HG03457 (cell line): ENCODE measurements around the gene UCK1.
A peak's percentile ranks its signal among the peaks of the same experiment; 100 is the strongest.
"Not testable (repeated sequence)": the region's sequence is repeated elsewhere in the genome, so short reads cannot be mapped to it uniquely, and the experiment has no call there.

ENCODE experiments used
- ATAC-seq: cut with Tn5 transposase; IDR thresholded peaks from one replicate; pipeline ENCODE4 v1.9.1; 2021; ENCODE audit warnings: moderate number of reproducible peaks; ENCODE audit not compliant: unreplicated experiment

The UCK1 gene

DNA sequence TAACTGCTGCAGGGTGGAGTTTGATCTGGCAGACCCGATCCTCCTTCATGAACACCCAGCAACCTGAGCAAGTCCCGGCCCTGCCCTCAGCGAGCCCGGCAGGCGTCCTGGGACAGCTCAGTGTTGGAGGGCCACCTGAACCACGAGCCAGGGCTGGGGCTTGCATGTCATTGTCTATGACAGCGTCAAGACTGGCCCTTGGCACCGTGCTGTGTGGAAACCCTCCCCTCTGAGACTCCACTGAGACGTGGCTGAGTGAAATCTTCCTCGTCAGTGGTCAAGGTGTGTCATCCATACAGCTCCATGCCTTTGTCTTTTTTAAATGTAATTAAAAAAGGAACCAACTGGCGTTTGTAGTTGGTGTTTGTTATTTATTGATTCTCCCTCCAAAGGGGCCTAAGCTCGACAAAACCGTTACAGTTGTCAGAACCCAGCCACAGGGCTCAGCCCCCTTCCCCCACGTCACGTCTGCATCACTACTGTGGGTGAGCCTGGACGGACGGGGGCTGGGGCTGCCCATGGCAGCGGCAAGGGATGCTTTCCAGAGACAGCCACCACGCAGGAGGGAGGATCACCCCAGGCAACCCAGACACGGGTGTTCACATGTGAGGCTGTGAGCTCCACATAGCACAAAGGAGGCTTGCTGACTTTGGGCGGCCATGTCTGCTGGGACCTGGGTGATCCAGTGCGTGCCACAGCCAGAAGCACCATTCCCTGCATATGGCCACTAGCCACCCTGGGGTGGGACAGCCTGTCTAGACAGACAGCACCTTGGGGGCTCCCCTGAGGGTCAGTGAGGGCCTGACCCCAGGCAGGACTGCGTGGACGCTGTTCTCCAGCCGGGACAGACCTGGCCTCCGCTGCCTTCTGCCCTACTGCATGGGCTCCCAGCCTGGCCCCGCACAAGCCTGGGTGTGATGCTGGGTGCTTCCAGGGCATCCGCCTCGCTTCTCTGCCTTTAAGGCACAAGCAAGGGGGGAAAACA, 7.3 kb downstream of the UCK1 start:
- no peak for ATAC-seq

DNA sequence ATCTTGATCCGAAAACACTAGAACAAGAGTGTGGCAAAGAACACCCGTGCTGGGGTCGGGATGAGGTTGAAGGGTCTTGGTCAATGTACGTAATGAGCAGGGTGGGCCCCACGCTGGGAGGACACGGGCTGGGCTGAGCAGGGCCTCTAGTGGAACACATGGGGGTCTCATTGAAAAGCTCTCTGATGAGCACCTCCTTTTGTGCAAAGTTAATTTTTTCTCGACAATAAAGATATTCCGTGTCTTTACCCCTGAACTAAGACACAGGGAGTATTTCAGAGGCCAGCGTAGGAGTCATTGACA, 8.0 kb downstream of the UCK1 start:
- ATAC-seq, result no peak

DNA sequence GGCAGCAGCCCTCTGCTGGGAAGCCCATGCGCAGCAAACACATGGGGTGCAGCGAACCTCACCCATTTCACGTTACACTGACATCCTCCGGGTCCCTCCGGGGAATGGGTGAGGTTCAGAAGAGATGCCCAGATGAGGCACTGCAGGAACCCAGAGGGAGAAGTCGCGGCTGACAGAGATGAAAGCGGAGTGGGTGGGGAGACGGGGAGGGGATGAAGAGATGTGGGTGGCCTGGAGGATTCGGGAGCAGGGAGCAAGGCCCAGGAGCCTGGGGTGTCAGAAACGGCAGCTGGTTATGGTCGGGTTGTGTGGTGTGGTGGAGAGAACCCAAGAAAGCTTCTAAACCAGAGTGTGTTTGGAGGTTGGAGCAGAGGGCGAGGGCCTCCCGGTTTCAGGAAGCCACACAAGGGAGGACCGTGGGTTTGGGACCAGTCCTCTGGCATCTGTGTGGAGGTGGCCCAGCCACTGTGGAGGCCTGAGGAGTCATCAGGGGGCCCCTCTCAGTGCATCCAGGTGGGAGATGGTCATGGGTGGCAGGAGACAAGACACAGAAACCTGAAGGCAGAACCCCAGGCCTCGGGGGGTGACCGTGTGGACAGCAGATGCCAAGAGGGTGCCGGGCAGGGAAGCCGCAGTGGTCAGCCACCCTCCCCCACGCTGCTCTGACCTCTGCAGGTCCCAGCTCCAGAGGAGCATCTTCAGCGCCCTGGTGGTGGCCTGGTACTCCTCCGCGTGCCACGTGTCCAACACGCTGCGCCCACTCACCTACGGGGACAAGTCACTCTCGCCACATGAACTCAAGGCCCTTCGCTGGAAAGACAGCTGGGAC, 8.6 kb downstream of the UCK1 start:
- ATAC-seq, result no peak

DNA sequence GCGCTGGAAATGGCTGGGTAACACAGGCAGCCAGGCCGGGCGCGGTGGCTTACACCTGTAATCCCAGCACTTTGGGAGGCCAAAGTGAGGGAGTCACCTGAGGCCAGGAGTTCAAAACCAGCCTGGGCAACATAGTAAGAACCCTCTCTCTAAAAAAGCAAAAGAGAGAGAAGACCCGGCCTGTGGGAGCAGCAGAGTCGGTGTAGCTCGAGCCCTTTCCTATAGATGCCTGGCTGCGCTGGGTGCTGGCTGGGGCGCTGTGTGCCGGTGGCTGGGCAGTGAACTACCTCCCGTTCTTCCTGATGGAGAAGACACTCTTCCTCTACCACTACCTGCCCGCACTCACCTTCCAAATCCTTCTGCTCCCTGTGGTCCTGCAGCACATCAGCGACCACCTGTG, 9.2 kb downstream of the UCK1 start:
- no peak for ATAC-seq

DNA sequence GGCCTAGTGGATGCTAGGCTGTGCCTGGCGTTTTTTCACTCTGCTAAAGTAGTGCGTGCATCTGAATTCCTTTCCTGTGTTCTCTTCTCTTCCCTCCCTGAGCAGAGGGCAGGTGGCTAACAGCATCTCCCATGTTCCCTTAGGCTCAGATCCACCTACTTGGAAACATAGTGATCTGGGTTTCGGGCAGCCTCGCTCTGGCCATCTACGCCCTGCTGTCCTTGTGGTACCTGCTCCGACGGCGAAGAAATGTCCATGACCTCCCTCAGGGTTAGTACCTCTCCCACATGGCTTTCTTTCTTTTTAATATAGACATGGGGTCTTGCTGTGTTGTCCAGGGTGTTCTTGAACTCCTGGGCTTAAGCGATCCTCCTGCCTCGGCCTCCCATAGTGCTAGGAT, 9.9 kb downstream of the UCK1 start:
- no peak for ATAC-seq

DNA sequence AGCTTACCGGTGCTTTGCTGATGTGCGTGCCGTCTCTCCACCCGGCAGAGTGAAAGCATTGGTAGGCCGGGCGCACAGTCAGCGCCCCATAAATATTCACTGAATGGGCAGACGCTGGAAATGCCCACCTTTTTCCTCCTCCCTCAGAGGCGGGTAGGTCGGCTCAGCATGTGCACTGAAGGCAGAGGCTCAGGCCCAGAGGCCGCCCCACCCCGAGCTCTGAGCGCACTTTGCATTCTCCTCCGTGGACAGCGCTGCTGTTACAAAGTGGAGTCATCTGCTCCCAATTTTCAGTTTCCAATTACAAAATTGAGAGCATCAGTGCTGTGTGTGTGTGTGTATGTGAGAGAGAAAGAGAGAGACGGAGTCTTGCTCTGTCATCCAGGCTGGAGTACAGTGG, 10.6 kb downstream of the UCK1 start:
- ATAC-seq, result no peak

DNA sequence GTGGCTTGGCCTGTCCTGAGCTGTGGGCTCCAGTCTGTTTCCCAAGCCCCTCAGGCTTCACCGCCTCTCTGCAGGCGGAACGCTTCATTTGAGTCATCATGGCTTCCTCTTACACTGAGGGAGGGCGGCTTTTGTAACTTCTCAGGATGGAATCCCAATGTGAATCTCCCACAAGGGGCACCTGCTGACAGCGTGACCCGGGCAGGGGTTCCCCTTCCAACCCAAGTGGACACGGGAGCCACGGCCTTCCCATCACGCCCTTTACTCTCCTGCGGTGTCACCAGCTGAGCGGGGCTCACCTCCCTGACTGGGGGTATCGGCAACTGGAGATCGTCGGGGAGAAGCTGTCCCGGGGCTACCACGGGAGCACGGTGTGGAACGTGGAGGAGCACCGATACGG, 12.5 kb downstream of the UCK1 start:
- no peak for ATAC-seq

DNA sequence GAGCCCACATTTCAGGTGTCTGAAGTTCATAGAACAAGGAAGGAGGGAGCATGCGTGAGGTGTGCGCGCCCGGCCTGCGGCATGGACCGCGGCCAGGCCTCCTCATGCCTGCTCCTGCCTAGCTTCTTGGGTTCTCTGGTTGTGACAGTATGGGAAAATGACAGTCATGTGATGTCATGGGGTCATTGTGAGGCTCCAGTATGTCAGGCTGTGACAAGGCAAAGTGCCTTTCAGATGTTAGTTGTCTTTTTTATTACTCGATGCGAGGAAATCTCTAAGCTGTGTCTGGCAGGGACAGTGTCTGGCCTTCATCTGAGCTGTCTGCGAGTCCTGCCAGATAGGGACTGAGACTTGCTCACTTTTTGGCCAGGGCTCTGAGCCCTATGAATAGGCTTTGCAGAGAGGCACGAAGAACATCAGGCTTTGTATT, 13.3 kb downstream of the UCK1 start:
- ATAC-seq, result no peak

DNA sequence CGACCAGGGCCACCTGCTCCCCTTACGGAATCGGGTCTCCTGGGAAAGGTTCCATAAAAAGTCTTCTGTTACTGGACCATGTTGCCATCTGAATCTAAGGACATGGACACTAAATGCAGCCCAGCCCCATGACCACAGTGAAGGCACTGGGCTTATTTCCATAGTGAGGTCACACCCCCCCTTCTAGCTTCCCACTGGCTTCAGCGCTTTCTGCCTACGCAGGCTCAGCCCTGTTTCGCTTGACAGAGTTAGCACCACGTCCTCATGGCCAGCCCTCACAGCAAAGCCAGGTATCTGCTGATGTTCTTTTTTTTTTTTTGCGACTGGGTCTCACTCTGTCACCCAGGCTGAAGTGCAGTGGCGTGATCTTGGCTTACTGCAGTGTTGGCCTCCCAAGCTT, 14.1 kb downstream of the UCK1 start:
- ATAC-seq, result no peak

DNA sequence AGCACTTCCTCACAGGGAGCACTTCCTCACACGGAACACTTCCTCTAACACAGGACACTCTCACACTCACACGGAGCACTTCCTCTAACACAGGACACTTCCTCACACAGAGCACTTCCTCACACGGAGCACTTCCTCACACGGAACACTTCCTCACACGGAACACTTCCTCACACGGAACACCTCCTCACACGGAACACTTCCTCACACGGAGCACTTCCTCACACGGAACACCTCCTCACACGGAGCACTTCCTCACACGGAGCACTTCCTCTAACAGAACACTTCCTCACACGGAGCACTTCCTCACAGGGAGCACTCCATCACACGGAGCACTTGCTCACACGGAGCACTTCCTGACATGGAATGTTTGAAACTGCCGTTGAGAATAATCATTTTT, 15.0 kb downstream of the UCK1 start:
- ATAC-seq, result no peak

DNA sequence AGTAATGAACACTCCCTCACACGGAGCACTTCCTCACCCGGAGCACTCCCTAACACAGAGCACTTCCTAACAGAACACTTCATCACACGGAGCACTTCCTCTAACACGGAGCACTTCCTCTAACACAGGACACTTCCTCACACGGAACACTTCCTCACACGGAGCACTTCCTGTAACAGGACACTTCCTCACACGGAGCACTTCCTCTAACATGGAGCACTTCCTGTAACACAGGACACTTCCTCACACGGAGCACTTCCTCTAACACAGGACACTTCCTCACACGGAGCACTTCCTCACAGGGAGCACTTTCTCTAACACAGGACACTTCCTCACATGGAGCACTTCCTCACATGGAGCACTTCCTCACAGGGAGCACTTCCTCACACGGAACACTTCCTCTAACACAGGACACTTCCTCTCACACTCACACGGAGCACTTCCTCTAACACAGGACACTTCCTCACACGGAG, 15.5 kb downstream of the UCK1 start:
- not testable (repeated sequence) for ATAC-seq

DNA sequence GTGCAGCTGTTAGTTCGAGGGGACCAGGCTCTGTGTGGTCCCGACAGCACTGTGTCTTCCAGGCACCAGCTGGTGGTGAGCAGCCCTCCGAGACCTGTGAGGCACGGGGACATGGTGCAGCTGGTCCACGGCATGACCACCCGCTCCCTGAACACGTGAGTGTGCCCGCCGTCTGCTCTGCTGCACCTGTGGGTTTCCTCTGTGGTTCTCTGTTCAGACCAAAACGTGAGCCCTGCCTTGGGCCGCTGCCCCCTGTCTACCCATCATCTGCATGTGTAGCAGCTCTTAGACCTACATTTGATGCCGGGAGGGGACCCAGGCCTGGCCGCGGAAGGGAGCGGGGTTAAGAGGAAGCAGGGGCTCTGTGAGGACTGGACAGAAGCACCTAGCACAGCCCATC, 17.9 kb downstream of the UCK1 start:
- no peak for ATAC-seq

DNA sequence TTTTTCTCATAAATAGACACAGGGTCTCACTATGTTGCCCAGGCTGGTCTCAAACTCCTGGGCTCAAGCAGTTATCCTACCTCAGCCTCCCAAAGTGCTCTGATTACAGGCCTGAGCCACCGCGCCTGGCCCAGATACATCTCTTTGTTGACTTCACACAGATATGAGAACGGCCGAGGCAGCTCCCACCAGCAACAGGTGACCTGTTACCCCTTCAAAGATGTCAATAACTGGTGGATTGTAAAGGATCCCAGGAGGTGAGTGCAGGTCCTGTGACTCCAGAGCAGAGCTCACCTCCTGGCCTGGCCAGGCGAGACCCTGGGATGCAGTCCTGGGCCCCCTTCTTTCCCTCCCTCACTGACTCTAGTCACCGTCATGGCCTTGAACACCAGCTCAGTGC, 19.2 kb downstream of the UCK1 start:
- ATAC-seq, result no peak

DNA sequence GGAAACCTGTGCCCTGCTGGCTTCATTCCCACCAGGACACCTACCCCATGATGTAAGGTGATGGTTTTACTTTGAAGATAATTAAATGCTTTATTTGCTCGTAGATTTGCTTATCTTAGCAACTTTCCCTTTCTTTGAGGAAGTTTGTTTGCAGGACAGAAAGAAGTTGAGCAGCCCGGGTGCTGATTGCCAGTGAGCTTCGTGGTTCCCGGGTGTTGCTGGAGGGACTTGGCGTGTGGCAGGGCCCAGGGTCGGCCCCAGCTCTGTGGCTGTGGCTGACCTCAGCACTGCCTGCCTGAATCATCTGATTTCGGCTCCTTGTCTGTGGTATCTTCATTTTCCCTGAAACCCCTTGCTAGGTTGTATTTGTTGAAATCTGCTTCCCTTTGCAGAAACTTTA, 19.6 kb downstream of the UCK1 start:
- no peak for ATAC-seq

DNA sequence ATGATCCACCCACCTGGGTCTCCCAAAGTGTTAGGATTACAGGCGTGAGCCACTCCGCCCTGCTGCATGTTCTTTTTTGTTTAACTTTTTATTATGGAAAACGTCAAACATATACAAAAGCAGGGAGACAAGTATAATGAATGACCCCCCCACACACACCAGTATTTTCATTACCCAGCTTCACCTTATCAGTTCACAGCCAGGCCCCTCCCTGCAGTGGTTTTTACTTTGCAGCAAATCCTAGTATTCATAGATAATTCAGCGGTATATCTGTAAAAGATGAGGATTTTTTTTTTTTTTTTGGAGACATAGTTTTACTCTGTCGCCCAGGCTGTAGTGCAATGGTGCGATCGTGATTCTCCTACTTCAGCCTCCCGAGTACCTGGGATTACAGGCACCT, 26.1 kb downstream of the UCK1 start:
- ATAC-seq, result no peak

DNA sequence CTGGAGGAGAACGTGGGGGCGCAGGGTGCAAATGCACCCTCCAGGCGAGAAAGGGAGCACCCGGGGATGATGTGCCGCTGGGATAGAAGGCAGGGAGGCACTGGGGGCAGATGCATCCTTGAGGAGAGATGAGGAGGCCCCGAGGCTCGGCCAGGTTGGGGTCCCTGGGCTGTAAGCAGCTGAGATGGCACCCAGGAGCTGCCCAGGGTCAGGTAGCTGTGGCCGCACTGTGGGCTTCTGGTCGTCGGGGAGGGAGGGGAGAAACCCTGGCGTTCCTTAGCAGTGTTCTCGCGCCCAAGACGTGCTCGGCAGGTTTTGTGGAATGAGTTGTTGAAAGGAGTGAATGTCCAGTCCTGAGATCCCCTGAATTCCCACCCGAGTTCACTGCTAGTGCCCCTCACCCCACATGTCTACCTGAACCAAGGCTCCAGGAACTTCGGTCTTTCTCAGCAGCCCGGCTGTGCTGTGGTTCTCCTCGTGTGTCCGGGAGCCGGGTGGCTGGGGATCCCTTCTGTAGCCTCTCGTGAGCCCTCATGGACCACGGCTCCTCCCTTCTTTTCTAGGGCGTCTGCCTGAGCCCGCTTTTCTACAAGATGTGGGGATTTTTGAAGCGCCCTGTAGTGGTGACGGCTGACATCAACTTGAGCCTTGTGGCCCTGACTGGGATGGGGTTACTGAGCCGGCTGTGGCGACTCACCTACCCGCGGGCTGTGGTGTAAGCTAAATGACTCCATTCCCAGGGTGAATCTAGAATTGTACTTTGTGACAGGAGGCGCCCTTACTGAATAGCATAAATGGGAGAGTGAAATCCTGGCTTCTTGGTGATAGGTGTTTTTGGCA, 27.2 kb downstream of the UCK1 start:
- no peak for ATAC-seq

DNA sequence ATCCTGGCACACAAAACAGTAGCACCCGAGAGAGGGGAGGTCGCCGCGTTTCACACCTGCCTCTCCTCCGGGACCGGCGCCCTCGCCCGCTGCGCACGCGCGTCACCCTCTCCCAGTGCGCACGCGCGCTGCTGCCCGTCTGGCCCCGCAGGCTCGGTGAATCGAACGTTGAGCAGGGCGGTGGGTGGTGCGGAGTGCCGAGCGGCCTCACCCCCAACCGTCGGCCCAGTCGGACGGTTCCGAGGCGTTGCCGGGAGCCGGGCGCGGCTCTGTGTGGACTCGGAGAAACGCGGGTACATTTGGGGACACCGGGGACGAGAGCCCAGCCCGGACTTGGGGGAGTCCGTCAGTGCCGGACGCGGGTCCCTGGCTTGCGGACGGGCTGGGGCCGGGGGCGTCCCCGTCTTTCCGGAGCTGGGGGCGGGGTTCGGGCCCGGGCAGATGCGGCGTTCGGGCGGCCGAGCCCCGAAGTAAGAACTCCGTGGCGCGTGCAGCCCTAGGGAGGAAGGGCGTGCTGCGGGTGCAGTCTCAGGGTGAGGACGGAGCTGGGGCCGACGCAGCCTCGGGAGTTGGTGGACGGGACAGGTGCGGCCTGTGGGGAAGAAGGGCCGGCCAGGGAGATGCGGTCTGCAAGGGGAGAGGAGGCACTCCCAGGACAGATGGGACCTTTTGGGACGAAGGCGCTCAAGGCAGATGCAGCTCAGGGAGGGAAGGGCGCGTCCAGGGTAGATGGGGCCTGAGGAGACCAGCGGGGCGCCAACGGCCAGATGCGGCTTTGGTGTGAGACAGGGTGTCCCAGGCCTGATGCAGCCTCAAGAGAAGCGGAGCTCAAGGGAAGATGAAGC, 28.1 kb downstream of the UCK1 start, which contains the start of gene POMT1:
POMT1 (plus strand) TSS at position 138 of the 845 bp plus-strand sequence. CDS start 1,301 bp downstream, outside the sequence.
- ATAC-seq, result peak; percentile 47

DNA sequence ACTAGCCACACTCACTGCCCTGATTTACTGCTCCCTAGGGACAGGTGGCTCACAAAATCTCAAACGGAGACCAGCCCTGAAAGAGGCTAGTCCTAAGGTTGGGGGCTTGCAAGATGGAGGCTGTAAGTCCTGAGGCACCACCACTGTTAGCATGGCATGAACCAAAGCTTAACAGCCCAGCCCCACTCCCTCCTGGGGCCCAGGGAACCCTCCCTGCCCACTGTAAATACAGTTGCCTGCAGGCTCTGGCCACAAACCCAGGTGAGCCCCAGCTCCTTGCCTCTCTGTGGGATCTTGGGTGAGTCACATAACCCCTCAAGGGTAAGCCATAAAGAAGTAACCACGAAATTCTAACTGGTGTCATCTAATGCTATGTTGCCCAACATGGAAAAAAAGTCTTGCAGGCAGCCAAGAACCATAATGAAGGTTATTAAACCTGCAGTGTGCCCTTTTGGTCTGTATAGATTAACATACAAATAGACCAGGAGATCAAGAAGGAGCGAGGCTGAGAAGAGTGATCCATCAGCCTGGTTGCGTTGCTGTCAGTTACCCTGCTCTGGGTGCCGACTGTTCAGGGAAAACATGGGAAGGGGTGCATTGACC, 30.0 kb downstream of the UCK1 start:
- no peak for ATAC-seq

DNA sequence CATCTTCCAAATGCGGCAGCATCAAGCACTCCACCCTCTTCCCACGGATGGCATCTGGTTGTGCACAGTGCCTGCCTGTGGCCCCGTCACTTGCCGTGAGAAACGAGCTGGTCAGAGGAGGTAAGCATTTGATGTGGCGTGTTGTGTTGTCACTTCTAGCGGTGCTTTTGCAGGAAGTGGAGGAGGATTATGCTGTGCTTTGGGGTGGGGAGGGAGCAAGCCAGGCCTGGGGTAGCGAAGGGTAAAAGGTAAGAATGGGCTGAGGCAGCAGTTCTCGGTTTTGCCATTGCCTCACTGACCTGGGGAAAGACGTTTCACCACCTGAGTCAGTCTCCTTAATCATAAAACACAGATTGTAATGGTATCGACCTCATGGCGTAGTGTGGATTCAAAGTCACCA, 30.7 kb downstream of the UCK1 start:
- no peak for ATAC-seq
